ENCODE measurements around the gene SDS.

DNA sequence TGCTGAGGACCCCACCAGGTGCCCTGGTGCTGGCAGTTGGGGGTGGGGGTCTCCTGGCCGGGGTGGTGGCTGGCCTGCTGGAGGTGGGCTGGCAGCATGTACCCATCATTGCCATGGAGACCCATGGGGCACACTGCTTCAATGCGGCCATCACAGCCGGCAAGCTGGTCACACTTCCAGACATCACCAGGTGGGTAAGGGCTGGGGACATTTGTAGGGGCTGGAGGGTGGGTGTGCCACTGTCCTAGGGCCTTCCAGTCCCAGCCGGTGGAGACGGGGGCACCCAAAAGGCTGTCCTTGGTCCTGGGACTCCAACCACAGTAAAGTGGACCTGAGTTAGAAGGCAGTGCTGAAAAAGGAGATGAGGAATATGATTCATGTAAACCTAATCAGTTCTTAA, 31.7 kb upstream of the SDS start:
- TF ChIP-seq, protein P1, sequence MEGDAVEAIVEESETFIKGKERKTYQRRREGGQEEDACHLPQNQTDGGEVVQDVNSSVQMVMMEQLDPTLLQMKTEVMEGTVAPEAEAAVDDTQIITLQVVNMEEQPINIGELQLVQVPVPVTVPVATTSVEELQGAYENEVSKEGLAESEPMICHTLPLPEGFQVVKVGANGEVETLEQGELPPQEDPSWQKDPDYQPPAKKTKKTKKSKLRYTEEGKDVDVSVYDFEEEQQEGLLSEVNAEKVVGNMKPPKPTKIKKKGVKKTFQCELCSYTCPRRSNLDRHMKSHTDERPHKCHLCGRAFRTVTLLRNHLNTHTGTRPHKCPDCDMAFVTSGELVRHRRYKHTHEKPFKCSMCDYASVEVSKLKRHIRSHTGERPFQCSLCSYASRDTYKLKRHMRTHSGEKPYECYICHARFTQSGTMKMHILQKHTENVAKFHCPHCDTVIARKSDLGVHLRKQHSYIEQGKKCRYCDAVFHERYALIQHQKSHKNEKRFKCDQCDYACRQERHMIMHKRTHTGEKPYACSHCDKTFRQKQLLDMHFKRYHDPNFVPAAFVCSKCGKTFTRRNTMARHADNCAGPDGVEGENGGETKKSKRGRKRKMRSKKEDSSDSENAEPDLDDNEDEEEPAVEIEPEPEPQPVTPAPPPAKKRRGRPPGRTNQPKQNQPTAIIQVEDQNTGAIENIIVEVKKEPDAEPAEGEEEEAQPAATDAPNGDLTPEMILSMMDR (IDR thresholded peaks at IDR 0.05) = no peak
- no peak for TF ChIP-seq POLR2A (IDR thresholded peaks at IDR 0.05)
